Natural killer cell (primary cell): ENCODE results near the gene CCDC85C. TPM values are rescaled to one million over a fixed set of nuclear protein-coding genes. Genes with fewer than 3 reads are reported as not detected.

Experiments
- total RNA-seq, 4 donors: library from RNA; stranded (reverse); fragments of 120-200 nt in 1 of 4; gene quantifications; one replicate each; pipeline versions ENCODE4 v1.2.3 to v1.2.4, GENCODE V29; 2013 to 2022

The CCDC85C gene
- total RNA-seq, 3 donors from 2014 or later (not counting 1 experiment from before 2014, with no cell fraction given) = 0.73 to 4.3 (median 2.8) TPM

Other genes starting within 250 kb of the CCDC85C start
- gene SETD3, start 123.3 kb downstream of the CCDC85C start, total RNA-seq = 100 to 1,000 TPM; 111 to 160 (median 137) TPM
- gene CCNK, start 122.8 kb downstream of the CCDC85C start, total RNA-seq = 100 to 1,000 TPM; 155 to 168 (median 165) TPM
- not detected for gene HHIPL1, start 40.9 kb upstream of the CCDC85C start, total RNA-seq
- gene CYP46A1, start 80.1 kb upstream of the CCDC85C start, total RNA-seq = under 1 TPM; 0.09 to 0.45 (median 0.09) TPM
- not detected for gene EML1, start 189.2 kb upstream of the CCDC85C start, total RNA-seq